ENCODE results near the gene NUB1.

Gene NUB1

DNA sequence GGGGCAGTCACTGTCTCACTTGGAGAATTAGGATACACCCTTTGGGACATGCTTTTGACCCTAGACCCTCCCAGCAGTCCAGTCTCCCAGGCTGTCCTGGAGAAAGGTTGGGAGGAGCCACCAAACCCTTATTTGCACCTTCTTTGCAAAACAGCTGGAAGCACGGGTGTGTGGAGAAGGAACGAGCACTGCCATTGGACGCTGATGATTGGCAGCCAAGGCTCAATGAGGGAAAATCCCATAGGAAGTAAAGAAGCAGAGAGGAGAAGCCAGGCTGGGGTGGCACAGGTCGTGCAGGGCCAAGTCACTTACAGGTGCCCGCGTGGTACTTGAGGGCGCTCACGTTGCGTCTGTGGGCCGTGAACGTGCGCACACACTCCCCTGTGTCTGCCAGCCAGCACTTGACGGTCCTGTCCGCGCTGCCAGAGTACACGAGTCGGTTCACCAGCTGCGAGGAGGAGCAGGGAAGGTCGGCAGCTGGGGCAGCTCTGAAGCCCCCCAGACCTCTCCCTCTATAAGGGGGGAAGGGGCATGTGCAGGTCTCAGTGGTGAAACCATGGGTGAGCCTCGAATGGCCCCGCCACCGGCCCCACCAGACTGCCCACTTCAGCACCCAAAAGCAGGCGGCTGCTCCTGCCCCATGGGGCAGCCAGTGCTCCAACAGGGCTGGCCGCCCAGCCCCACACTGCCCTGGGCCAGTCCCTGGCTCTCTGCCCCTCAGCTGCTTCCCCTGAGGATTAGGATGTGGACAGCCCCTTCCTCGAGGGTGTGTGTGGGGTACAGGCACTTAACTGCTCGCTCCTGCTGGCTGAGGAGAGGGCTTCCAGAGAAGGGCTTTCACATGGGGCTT lies 43.4 kb downstream of the NUB1 start:
- H3K9me3 Mint-ChIP-seq = no peaks in the 10 kb centered on the region
- H3K36me3 Mint-ChIP-seq = no peaks in the 10 kb centered on the region
- peaks cover 44% of the 10 kb centered on the region for H3K27me3 Mint-ChIP-seq
- H3K27ac Mint-ChIP-seq = no peak overlapping the region
- no peak for ATAC-seq
- no peak overlapping the region for H3K4me3 Mint-ChIP-seq
- H3K4me1 Mint-ChIP-seq = peaks cover 20% of the 10 kb centered on the region

DNA sequence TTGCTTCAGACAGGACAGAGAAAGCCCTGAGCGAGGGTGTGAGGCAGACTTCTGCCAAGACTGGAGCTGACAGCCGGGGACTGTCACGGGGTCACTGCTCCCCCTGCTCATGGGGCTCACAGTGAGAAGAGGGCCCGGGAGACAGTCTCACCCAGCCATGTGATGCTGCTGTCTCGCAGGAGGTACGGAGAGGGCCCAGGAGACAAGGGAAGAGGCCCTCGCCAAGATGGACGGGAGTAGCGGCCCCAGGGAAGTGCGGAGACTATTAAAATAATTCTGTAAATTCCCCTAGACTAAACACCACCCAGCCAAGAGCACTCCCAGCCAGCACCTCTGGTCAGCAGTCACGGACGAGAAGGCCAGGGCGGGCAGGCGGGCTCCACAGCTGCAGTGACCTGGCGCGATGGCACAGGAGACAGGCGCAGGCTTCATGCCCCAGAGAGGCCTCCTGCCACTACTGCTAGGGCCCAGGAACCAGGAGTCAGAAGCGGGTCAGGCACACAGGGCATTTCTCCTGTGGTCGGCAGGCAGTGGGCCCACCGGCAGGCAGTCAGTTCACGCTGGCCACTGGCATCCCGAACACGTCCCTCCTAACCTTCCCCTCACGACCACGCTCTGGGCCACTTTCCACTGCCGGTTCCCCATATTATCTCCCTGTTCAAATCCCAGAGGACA lies 44.2 kb downstream of the NUB1 start:
- no peak for ATAC-seq
- Mint-ChIP-seq H3K27ac (no peak overlapping the region), H3K4me3 (no peak overlapping the region), H3K27me3 (peaks cover 52% of the 10 kb centered on the region), H3K36me3 (no peaks in the 10 kb centered on the region), H3K9me3 (no peaks in the 10 kb centered on the region), H3K4me1 (peaks cover 17% of the 10 kb centered on the region)

DNA sequence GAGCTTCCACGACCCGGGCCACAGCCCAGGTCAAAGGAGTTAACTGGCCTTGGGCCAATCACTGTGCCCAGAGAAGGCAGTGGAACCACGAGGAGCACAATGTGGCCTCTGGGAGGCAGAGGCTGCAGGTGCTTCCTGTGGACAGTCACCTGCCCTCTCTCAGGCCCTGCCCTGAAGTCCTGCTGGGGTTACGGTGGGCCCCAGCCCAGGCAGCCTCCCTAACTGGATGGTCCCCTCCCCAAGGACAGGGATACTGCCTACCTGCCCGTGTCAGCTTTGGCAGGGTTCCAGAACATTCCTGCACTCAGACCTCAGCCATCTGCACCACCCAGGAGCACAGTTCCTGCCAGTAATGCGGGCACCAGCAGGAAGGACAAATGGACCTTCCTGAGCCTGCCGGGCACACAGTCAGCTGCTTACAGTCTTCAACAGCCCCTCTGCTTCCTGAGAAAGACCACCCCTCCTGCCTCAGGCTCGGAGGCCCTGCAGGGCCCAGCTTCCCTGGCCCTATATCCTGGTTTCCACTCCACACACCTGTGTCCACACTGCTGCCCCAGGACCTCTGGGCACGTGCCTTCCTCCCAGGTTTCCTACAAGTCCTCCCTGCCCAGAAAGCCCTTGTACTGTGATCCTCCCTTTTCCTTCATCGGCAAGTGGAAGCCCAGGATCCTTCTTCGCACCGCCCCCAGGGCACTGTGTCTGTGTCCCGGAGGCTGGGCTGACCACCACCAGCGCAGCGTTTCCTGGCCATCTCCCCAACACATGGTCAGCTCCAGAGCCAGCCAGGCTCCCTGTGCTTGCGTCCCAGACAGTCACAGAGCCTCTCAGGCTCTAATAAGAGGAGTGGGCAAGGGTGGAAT lies 44.9 kb downstream of the NUB1 start:
- no peaks in the 10 kb centered on the region for H3K9me3 Mint-ChIP-seq
- H3K4me3 Mint-ChIP-seq = no peak overlapping the region
- no peak overlapping the region for H3K27ac Mint-ChIP-seq
- no peaks in the 10 kb centered on the region for H3K36me3 Mint-ChIP-seq
- H3K27me3 Mint-ChIP-seq = peaks cover 60% of the 10 kb centered on the region
- ATAC-seq = no peak
- H3K4me1 Mint-ChIP-seq = peaks cover 14% of the 10 kb centered on the region

DNA sequence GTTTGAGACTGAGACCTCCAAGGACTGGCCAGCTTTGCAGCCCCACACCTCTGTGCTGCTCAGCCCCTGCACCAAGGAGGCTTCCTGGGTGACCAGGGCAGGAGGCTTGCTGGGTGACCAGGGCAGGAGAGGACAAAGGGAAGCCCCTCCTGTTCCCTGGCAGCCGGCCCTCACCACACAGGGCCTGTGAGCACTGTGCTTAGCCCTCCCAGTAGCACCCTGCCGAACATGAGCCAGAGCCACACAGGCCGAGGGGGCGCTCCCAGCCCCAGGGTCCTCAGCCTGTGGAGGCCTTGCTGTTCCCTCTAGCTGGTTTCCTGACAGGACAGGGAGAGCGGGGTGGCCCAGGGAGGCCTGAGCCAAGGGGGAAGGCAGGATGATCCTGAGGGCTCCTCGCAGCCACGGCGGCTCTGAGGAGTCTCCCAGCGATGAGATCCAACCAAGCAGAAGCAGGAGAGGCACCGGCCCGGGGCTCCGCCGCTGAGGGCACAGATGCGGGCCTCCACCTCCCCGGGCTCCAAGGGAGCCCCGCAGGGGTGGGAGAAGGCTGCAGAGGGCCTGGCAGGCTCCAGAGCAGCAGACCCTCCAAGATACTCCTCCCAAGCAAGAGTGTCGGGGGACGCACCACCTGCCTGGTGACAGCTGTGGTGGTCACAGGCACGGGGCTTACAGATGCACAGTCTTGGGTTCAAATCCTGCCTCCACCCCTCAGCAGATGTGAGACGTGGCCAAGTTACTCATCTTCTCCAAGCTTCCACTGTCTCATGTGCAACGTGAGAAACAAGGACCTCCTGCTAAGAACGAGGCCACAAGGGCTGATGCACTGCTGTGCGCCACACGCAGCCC lies 45.8 kb downstream of the NUB1 start:
- Mint-ChIP-seq H3K4me1 (peaks cover 9% of the 10 kb centered on the region), H3K4me3 (no peak overlapping the region), H3K27me3 (peaks cover 64% of the 10 kb centered on the region), H3K9me3 (no peaks in the 10 kb centered on the region), H3K36me3 (no peaks in the 10 kb centered on the region), H3K27ac (no peak overlapping the region)
- ATAC-seq = no peak

DNA sequence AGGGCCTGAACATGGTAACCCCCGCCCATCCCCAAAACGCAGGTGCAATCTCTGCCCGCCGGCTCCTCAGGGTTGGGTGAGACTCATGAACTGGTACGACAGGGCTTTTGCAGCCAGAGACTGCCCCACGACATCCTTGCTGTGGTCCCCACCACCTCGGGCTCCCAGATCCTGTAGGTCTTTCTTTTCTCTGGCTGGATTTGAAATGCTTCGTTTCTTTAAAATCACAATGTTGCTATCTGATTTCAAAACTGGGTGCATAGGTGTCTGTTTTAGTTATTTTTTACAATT lies 46.3 kb downstream of the NUB1 start:
- H3K36me3 Mint-ChIP-seq = no peaks in the 10 kb centered on the region
- peaks cover 66% of the 10 kb centered on the region for H3K27me3 Mint-ChIP-seq

DNA sequence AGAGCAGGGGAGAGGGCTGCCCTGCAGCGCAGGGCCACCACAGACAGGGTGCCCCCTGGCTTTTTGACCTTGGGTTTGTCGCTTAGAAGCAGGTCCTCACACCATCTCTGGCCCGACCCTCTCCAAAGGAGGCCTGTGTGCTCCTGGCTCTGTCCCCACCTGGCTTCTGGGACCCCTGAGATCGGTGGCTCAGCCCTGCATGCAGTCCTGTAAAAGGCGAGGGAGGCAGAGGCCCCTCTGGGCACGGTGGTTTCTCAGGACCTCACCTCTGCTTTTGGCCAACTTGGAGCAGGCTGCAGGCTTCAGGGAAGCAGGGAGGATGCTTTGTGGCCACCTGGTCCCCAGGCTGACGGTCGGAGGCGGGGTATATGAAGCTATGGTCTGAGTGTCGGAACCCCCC lies 46.8 kb downstream of the NUB1 start:
- Mint-ChIP-seq H3K4me3 (no peak overlapping the region), H3K36me3 (no peaks in the 10 kb centered on the region), H3K27ac (no peak overlapping the region), H3K4me1 (peaks cover 6% of the 10 kb centered on the region), H3K27me3 (peaks cover 70% of the 10 kb centered on the region), H3K9me3 (no peaks in the 10 kb centered on the region)
- no peak for ATAC-seq

More for the DNA sequence above, 46.3 kb downstream of the NUB1 start:
- Mint-ChIP-seq H3K4me3 (no peak overlapping the region), H3K27ac (no peak overlapping the region), H3K9me3 (no peaks in the 10 kb centered on the region), H3K4me1 (peaks cover 6% of the 10 kb centered on the region)
- no peak for ATAC-seq

DNA sequence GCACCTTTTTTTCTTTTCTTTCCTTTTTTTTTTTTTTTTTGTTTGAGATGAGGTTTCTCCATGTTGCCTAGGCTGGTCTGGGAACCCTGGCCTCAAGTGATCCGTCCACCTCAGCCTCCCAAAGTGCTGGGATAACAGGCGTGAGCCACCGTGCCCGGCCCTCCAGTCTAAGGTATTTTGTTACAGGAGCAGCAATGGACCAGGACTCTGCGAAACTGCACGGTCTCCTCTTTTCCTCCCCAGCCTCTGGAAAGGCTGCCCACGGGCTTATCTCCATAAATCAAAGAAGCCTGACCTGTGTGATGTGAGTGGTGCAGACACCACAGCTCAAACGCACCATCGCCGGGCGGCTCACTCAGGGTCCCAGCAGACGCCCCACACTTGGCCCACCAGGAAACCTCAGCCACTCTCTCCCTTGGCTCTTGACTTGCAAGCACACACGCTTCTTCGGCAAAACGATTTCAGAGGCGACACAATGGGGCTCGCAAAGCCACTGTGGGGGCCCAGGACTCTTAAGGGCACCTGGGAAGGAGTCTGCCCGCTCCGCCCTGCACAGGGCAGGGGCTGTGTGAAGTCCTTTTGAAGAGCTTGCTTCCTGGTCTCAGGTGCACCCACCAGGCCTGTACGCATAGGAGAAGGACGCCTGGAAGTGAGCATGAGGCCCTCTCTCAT lies 47.6 kb downstream of the NUB1 start:
- Mint-ChIP-seq H3K27ac (no peak overlapping the region), H3K4me3 (no peak overlapping the region), H3K9me3 (no peaks in the 10 kb centered on the region), H3K36me3 (no peaks in the 10 kb centered on the region), H3K4me1 (peaks cover 6% of the 10 kb centered on the region), H3K27me3 (peaks cover 78% of the 10 kb centered on the region)
- no peak for ATAC-seq

DNA sequence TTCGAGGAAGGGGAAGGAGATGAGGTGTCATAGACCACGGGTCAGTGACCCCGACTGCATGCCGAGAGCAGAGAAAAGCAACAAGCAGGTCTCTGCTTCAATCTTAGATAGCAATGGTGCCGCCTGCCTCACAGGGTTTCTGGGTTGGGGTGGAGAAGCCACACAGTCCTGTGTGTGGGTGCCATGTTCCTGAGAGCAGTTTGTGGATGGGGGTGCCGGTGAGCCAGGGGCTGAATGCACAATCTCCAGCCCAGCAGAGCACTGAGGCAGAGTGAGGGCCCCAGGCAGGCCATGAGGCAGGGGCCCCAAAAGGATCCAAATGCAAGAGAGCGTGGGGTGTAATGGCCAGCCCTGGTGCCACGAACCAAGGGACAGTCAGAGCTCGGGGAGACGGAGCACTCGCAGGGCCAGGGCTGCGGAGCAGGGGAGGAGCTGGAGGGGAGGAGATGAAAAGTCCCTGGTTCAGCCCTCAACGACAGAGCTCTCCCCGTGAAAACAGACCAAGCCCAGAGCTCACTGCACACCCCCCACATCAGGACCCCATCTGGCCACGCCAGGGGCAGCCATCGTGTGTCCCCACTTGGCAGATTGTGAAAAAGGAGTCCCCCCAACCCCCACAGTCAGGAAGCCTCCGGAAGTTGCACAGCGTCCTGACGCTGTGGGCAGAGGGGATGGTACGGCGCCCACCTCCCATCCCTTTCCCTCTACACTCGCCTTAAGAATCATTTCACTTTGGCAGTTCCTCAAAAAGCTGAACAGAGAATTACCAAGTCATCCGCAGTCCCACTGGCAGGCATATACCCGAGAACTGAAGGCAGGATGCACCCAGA lies 48.4 kb downstream of the NUB1 start:
- Mint-ChIP-seq H3K36me3 (no peaks in the 10 kb centered on the region), H3K27me3 (peaks cover 79% of the 10 kb centered on the region), H3K4me1 (peaks cover 6% of the 10 kb centered on the region), H3K9me3 (no peaks in the 10 kb centered on the region), H3K27ac (no peak overlapping the region), H3K4me3 (no peak overlapping the region)
- ATAC-seq = no peak

DNA sequence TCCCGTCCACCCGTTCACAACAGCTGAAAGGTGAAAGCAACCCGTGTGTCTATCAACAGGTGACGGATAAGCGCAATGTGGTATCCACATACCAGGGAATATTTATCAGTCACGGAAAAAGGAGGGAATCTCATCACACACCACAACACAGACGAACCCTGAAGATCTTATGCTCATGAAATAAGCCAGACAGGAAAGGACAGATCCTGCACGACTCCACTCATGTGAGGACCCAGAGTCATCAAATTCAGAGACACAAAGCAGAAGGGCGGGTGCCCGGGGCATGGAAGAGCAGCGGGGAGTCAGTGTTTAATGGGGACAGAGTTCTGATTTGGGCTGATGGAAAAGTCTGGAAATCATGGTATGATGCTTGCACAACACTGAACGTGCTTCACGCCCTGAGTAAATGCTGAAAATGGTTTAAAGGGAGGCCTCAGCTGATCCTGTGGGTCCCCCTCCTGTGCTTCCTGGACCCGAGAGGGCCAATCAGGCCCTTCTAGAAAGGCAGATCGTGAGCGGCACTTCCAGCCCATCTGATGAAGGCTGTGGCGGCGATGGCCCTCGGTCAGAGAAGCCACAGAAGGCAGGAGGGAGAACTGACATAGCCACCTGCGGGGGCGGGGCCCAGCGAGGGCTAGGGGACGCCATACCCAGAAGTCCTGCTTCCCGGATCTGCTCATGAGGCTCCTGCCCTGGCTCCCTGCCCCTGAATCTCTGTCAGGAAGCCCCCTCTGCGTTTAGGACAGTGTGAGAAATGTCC lies 49.2 kb downstream of the NUB1 start:
- H3K27ac Mint-ChIP-seq = no peak overlapping the region
- H3K36me3 Mint-ChIP-seq = no peaks in the 10 kb centered on the region
- no peak for ATAC-seq
- H3K4me1 Mint-ChIP-seq = peaks cover 6% of the 10 kb centered on the region
- no peak overlapping the region for H3K4me3 Mint-ChIP-seq
- H3K9me3 Mint-ChIP-seq = no peaks in the 10 kb centered on the region
- peaks cover 74% of the 10 kb centered on the region for H3K27me3 Mint-ChIP-seq

DNA sequence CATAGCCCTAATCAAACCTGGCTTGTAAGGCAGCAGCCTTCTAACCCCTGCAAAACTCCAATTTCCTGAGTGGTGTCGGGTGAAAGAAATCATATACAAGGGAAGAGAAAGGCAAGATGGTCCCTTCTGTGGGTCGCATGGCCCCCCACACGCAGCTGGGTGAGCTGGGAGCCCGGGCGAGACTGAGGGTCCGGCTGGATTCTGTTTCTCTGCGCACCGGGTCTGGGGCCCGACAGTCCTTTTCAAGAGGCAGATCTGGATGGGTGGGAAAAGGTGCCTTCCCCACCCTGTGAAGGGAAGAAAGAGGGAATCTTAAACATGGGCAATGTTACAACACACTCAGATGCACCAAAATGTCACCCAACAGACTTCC lies 49.7 kb downstream of the NUB1 start:
- Mint-ChIP-seq H3K4me3 (no peak overlapping the region), H3K36me3 (no peaks in the 10 kb centered on the region), H3K27me3 (peaks cover 68% of the 10 kb centered on the region), H3K27ac (no peak overlapping the region), H3K4me1 (peaks cover 6% of the 10 kb centered on the region), H3K9me3 (no peaks in the 10 kb centered on the region)
- ATAC-seq = no peak

DNA sequence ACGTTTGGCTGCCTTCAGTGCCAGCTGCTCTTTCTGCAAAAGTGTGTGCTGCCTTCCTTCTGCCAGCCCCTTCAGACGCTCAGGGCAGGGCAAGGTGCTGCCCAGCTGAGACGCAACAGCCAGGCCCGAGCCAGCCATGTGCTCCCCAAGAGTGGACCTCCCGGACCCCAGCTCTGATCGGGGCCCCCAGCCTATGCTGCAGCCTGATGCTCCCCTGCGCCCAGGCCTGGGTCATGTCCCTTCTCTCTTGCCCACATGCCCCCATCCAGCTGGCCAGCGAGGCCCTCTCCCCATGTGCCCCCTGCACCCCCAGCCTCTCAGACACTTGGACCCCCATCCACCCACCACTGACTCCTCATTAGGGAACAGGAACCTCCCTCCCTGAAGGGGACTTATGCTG lies 50.4 kb downstream of the NUB1 start:
- ATAC-seq = no peak
- Mint-ChIP-seq H3K4me1 (peaks cover 6% of the 10 kb centered on the region), H3K27ac (no peak overlapping the region), H3K36me3 (no peaks in the 10 kb centered on the region), H3K4me3 (no peak overlapping the region), H3K27me3 (peaks cover 62% of the 10 kb centered on the region), H3K9me3 (no peaks in the 10 kb centered on the region)

DNA sequence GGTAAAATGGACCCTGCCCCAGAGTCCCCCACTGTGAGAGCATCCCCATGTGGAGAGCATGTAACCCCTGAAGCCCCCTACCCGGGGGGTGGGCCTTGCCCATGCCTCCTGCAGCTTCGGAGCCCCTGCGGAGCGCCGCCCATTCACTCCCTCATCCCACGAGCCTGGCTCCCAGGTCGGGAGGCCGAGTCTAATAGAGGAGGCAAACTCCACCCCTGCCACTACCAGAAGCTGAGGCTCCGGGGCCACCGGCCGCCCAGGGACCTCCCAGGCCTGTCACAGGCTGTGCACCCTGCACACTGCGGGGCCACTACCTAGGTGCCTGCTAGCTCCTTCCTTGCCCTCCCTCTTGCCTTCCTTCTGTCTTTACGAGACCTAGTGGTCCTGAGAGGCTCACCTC lies 50.8 kb downstream of the NUB1 start:
- Mint-ChIP-seq H3K27ac (no peak overlapping the region), H3K27me3 (peaks cover 60% of the 10 kb centered on the region), H3K9me3 (peaks cover 2% of the 10 kb centered on the region), H3K4me1 (peaks cover 6% of the 10 kb centered on the region), H3K36me3 (no peaks in the 10 kb centered on the region), H3K4me3 (no peak overlapping the region)
- ATAC-seq = no peak
